HG02798 (cell line): ENCODE measurements around the gene HILPDA.
"Not testable (repeated sequence)": the region's sequence is repeated elsewhere in the genome, so short reads cannot be mapped to it uniquely, and the experiment has no call there.

Experiments
- ATAC-seq: cut with Tn5 transposase; IDR thresholded peaks from one replicate; pipeline ENCODE4 v1.9.1; 2021; ENCODE audit warnings: mild to moderate bottlenecking; ENCODE audit not compliant: unreplicated experiment, poor library complexity

Gene HILPDA

DNA sequence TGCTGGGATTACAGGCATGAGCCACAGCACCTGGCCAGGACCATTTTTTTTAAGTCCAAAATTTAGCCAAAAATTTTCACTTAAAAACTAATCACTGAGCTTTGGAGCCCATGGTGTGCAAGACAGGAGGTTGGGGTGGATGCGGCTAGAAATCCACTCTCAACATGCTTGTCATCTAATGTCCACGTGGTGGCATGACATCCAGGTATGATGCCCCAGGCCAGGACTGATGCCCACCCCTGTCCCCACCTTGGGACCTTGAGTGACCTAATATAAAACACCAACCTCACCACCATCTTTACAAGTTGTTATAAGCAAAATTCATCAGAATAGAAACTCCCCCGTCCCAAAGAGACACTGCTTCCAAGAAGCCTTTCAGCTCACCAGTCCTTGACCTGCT, 25.5 kb upstream of the HILPDA start:
- ATAC-seq = no peak

DNA sequence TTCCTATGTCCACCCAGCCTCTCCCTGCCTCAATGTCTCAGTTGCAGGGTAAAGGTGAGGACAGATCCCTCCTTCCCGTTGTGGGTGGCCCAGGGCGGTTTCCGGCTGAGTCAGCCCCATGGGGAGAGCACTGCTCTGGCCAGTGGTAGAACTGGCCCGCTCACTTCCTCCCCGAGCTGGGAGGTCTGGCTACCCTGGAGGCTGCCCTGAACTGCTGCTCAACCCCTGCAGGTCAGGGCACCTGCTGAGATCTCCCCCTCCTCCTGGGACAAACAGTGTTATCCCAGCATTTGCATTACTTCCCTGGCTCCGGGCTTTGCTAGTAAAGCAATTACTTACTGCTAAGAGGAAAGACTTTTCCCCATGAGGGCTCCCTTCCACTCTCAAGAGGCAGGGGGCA, 24.5 kb upstream of the HILPDA start:
- no peak for ATAC-seq

DNA sequence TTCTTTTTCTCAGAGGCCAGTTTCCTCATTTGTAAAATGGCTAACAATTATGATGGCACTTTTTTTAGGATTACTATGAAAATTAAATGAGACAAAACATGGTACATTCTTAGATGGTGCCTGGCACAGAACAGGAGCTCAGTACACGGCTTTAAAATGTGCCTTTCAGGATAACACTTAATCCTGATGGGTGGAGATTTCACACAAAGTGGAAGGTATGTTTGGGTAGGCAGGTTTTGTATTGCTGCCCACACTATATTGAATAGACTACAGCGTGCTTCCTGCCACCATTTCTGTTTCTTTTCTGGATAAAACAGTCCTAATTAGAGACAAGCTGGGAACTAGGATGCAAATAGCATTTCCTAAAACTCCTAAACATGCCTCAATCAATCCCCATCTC, 23.9 kb upstream of the HILPDA start:
- ATAC-seq = no peak

DNA sequence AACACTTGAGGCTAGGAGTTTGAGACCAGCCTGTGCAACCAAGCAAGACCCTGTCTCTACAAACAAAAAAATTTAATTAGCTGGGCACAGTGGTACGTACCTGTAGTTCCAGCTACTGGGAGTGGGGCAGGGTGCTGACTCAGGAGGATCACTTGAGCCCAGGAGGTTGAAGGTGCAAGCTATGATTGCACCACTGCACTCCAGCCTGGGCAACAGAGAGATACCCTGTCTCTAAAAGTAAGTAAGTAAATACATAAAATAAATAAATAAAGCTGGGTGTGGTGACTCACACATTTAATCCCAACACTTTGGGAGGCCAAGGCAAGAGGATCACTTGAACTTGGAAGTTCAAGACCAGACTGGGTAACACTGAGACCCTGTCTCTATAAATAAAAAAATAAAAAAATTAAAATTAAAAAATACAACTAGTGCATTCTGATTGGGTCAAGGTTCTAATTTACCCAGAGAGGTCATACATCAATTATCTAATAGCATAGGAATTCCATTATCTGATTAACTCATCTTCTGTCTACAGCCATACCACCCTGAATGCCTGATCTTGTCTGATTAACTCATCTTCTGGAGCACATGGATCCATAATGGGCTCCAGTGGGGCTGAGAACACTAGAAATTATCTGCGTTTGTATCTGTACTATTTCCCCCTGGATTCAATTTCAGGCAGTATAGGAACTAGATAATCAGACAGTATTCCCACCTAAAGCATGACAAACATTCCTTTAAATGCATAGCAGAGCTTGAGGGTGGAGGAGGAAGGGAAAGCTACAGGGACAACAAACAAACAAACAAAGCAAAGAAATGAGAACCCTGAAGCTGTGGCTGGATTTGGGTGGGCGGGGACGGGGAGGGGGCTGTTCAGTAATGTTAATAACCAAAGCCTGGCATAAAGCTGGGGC, 21.0 kb upstream of the HILPDA start:
- no peak for ATAC-seq

DNA sequence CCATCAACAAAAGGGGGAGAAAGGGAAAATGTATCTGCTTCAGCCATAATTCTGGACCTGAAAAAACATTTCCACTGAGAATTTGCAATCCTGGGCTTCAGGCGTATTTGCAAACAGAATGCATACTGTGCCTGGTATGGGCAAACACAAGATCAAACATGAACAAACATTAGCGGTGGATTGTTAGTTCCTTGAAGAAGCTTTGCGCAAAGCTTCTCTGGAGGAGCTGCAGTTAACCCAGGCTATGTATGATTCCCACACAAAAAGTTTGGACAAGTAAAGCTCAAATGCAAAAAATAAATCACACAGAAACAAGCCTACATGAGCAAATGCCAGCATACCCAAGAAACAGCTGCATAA, 20.4 kb upstream of the HILPDA start:
- no peak for ATAC-seq

DNA sequence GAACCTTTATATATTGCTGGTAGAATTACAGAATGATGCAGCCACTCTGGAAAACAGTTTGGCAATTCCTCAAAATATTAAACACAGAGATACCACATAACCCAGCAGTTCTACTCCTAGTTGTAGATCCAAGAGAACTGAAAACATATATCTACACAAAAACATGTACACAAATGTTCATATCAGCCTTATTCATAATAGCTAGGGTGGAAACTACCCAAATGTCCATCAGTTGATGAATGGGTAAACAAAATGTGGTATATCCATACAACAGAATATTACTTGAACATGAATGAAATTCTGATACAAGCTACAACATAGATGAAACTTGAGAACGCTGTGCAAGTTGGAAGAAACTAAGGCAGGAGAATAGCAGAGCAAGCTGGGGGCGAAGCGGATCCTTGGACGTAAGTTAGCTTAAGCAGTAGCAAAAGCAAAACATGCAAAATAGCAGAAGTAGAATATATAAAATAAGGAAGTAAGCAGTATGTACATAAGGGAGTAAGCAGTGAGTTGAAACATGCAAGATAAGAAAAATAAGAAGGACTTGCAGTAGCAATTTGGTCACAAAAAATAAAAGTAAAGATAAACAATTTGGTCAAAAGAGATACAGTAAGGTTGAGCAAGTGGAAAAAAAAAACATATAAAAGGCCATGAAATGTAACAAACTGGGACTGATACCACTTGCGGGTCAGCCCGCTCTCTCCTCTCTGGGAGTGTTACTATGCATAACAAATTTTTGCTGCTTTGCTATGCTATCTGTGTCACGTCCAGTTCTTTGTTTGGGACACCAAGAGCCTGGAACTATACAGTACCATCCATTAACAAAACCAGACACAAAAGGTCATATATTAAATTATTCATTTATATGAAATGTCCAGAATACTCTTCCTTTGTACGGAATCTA, 18.0 kb upstream of the HILPDA start:
- peak; percentile 46 for ATAC-seq

DNA sequence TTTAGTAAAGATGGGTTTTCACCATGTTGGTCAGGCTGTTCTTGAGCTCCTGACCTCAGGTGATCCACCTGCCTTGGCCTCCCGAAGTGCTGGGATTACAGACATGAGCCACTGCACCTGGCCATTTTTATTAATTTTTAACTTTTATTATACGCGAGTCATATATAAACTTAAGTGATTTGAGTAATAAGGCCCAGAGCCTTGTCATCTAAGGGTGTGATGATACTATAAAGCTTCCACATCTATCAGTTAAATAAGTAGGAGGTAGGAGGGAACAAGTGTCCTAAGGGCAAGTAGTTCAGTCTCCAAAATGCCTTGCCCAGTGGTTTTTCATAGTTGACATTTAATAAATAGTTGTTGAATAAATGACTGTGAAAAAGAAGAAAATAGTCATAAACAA, 13.3 kb upstream of the HILPDA start:
- ATAC-seq = no peak

DNA sequence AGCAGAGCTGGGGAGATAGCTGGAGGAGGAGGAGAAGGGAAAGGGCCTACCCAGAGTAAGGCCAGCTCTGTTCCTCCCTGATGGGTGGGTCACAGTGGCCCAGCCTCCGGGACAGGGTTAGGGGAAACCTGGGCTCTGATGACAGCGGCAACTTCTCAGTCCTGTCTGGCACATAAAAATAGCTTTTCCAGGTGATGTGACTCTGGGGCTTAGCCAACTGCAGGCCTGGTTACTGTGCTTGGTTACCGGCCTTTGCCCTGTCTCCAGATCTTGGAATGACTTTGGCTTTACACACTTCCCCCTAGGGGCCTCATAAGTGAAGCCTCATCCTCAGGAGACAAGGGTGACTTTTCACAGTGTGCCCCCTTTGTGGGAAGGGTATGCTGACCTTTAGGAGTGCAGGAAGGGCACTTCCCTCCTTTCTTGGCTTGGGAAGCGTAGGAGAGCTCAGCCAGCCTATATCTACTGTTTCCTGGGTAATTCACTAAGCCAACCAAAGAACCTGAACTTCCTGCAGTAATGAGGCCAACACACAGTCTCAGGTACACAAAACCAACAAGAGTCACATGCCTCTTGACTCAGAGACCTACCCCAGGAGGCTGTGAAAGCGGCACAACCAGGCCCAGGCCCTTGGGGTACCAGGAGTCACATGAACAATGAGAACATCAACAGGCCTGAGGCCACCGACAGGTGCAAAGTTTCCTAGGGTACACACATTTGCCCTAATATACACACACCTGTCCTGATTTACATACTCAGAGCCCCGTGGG, 11.7 kb upstream of the HILPDA start:
- no peak for ATAC-seq

DNA sequence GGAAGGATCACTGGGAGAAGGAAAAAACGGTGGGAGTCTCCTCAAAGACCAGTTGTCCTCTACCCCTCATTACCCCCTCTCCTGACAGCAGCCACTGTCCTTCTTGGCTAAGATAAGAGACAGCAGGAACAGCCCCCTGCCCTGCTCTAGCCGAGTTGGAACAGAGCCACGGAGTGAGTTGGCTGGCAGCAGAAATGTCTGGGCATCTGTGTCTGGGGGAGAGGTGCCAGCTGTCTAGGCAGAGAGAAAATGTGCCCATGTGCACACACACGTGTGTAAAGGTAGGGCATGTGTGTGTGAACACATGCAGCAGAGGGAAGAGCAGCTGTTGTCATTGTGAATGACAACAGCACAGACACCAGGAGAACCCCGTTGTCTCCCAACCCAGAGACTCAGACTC, 9.4 kb upstream of the HILPDA start:
- ATAC-seq = no peak

DNA sequence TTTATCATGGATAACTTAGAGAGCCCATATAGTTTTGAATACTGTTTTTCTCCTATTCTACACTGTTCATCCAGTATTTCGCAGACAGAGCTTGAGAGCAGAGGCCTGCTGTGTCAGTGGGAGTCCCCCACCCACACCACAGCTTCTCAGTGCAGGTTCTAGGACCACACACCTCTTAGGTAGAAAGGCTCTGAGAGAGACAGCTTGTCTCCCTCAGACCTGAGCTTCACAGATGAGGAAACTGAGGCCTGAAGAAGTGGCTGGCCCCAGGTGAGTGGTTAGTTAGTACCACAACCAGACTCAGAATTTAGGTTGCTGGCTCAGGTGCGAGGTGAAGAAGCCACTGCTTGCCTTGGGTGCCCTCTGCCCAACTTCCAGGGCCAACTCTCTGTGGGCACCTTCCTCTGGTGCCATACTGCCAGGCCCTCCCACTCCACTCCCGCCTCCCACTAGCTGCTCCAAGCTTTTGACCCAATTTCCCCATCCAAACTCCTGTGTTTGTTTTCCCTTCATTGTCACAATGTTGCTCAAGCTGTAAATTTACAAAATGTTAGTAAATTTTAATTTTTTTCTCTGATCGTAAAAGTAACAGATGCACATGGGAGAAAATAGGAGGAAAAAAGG, 7.6 kb upstream of the HILPDA start:
- ATAC-seq = no peak

DNA sequence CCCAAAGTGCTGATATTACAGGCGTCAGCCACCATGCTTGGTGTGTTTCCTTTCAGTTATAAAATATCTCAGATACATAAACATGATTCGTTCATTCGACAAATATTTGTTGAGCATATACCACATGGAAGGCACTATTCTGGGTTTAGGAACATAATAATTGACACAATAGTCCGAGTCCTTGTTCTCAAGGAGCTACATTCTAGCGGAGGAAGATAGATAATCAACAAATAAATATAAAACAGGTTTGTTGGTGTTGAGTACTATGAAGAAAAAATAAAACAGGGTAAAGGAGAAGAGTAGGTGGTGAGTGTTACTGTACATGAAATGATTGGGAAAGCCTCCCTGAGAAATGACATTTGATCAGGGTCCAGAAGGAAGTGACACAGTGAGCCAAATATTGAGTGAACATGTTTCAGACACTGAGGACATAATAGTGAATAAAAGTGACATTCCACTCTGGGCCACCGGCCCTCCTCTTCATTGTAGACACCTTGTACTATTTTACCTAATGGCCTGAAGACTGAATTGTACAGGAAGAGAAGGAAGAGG, 6.9 kb upstream of the HILPDA start:
- ATAC-seq = no peak

DNA sequence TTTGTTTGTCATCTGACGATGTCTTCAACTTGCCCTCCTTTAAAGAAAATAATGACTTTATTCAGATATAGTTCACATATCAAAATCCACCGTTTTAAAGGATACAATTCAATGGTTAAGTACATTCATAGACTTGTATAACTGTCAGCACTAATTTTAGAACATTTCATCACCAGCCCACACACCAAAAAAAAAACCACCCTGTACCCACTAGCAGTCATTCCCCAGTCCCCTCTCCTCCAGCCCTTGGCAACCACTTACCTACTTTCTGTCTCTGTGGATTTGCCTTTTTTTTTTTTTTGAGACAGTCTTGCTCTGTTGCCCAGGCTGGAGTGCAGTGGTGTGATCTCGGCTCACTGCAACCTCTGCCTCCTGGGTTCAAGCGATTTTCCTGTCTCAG, 5.3 kb upstream of the HILPDA start:
- ATAC-seq = no peak

DNA sequence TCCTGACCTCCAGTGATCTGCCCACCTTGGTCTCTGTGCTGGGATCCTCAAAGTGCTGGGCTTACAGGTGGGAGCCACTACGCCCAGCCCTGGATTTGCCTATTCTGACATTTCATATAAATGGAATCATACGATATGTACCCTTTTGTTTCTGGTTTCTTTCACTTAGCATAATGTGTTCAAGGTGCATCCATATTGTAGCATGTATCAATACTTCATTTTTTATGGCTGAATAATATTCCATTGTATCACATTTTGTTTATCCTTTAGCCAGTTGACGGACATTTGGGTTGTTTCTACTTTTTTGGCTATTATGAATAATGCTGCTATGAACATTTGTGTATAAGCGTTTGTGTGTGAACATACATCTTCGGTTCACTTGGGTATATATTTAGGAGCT, 4.8 kb upstream of the HILPDA start:
- ATAC-seq = no peak

DNA sequence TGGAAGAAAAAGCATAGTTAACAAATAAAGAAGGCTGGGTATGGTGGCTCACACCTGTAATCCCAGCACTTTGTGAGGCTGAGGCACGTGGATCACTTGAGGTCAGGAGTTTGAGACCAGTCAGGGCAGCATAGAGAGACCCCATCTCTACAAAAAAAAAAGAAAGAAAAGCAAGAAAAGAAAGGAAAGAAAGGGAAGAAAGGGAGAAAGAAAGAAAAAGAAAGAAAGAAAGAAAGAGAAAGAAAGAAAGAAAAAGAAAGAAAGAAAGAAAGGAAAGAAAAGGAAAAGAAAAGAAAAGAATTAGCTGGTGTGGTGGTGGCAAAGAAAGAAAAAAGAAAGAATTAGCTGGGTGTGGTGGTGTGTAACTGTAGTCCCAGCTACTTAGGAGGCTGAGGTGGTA, 3.1 kb upstream of the HILPDA start:
- no peak for ATAC-seq

DNA sequence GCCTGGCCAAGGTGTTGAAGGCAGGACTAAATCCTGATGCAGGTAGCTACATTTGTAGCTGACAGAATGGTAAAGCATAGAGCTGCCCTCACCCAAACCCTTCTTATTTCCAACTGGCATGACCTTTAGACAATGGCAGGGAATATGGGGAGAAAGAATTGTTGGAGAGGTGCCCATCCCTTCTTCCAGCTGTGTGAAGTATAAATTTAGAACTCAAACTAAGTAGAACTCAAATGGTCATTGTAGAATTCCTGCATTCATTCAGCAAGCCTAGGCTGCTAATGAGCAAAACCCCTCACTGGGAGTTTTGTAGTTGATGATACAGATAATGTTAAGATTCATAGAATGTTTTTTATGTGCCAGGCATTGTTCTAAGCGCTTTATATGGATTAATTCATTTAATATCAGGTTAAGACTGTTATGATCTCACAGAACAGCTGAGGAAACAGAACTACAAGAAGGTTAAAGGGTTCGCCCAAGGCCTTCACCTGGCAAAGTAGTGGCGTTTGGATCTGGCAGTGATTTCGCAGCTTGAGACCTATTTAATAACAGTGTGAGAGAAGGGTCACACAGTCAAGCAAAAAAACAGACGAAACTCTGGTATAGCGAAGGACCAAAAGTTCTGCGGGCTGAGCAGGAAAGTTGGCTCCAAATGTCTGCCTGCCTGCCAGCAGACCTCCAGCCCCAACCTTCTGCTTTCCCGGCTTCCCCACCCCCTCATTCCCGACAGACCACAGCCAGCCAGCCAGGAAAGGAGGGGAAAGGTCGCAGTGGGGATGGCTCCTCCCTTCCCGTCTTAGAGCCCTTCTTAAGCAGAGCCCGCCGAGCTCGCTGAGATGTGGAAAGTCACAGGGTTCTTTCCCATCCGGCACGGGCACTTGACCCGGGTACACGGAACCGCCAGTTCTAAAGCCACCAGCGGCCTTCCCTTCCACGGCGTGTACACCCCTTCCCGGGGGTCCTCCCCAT, 1.6 kb upstream of the HILPDA start:
- no peak for ATAC-seq

DNA sequence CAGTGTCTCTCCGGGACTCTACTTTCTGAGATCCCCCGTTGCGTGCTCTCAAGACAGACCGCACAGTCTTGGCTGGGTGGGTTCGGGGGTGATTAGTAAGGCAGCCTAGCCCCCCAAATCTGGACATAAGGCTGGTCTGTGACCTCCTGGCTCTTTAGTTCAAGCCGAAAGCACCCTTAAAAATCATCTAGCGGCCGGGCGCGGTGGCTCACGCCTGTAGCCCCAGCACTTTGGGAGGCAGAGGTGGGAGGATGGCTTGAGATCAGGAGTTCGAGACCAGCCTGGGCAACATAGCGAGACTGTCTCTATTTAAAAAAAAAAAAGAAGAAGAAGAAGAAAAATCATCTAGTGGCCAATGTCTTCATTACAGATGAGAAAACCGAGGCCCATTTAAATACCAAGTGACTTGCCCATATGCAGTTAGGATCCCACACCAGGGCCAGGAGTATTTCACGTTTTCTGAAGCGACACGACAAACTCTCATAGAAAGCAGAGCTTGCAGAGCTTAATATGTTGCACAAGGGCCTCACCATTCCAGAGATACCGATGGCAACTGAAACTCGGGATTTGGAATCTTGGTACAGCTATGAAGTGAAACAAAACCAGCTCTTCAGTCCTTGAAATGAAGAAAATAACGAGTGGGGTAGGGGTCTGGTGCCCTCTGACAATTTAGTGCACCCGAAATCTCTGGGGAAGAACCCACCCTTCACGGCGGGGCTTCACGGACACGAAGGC, 703 bp upstream of the HILPDA start:
- no peak for ATAC-seq

DNA sequence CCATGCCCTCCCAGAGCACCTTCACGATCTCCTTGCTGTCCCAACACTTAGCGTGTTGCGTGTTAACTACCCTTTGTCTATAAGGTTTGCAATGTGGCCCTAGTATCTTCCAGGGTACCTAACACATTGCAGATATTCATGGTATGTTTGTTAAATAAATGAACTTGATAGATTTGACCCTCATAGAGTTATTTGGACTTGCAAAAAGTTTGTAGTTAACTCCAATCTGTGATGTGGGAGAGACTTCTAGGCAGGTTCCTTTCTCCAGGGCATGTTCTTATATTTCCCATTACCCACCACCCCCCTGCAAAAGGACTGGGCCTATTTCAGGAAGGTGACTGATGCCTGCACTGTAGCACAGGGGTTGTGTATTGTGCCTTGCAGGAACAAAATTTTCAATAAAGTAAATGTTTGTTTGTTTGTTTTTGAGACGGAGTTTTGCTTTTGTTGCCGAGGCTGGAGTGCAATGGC, 612 bp downstream of the HILPDA start:
- no peak for ATAC-seq

DNA sequence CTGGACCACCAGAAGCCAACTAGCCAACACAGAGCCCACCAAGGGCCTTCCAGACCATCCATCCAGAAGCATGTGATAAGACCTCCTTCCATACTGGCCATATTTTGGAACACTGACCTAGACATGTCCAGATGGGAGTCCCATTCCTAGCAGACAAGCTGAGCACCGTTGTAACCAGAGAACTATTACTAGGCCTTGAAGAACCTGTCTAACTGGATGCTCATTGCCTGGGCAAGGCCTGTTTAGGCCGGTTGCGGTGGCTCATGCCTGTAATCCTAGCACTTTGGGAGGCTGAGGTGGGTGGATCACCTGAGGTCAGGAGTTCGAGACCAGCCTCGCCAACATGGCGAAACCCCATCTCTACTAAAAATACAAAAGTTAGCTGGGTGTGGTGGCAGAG, 1.7 kb downstream of the HILPDA start:
- ATAC-seq = not testable (repeated sequence)
